ENCODE data around the gene SULT1C2. TPM values are rescaled to one million over a fixed set of nuclear protein-coding genes. Genes with fewer than 3 reads are reported as not detected.

SULT1C2 gene
- total RNA-seq, 1 donor from 2014 or later, result 0.19 TPM

GRCh38 chr2:108305901-108306300, 17.2 kb downstream of the SULT1C2 start:
- Mint-ChIP-seq H3K27me3 (ENCODE audit: low read depth) (no peaks in the 10 kb centered on the region), H3K9me3 (no peaks in the 10 kb centered on the region), H3K4me3 (no peak overlapping the region), H3K4me1 (no peaks in the 10 kb centered on the region), H3K36me3 (ENCODE audit: low read depth) (no peaks in the 10 kb centered on the region), H3K27ac (ENCODE audit: unreplicated experiment) (no peak overlapping the region)
- DNase-seq (ENCODE audit: low read depth, low spot score), result no peak
- no peak for TF ChIP-seq CTCF (conservative IDR thresholded peaks at IDR 0.05)

GRCh38 chr2:108309903-108310302, 21.2 kb downstream of the SULT1C2 start:
- TF ChIP-seq CTCF (conservative IDR thresholded peaks at IDR 0.05), result no peak
- H3K4me1 Mint-ChIP-seq, result peaks cover 1% of the 10 kb centered on the region
- no peaks in the 10 kb centered on the region for H3K36me3 Mint-ChIP-seq (ENCODE audit: low read depth)
- H3K4me3 Mint-ChIP-seq, result no peak overlapping the region
- no peaks in the 10 kb centered on the region for H3K9me3 Mint-ChIP-seq
- H3K27me3 Mint-ChIP-seq (ENCODE audit: low read depth), result no peaks in the 10 kb centered on the region
- DNase-seq (ENCODE audit: low read depth, low spot score), result no peak
- no peak overlapping the region for H3K27ac Mint-ChIP-seq (ENCODE audit: unreplicated experiment)

- Mint-ChIP-seq H3K27ac (ENCODE audit: unreplicated experiment) (no peak overlapping the region), H3K36me3 (ENCODE audit: low read depth) (no peaks in the 10 kb centered on the region), H3K27me3 (ENCODE audit: low read depth) (no peaks in the 10 kb centered on the region), H3K9me3 (no peaks in the 10 kb centered on the region), H3K4me3 (no peak overlapping the region), H3K4me1 (peaks cover 20% of the 10 kb centered on the region)
- no peak for DNase-seq (ENCODE audit: low read depth, low spot score)
- TF ChIP-seq CTCF (conservative IDR thresholded peaks at IDR 0.05), result no peak
These were observed 26.0 kb downstream of the SULT1C2 start for GRCh38 chr2:108314586-108315296.

GRCh38 chr2:108315444-108315934, 26.8 kb downstream of the SULT1C2 start:
- H3K9me3 Mint-ChIP-seq, result no peaks in the 10 kb centered on the region
- no peaks in the 10 kb centered on the region for H3K27me3 Mint-ChIP-seq (ENCODE audit: low read depth)
- no peaks in the 10 kb centered on the region for H3K36me3 Mint-ChIP-seq (ENCODE audit: low read depth)
- TF ChIP-seq CTCF (conservative IDR thresholded peaks at IDR 0.05), result no peak
- no peak overlapping the region for H3K27ac Mint-ChIP-seq (ENCODE audit: unreplicated experiment)
- H3K4me3 Mint-ChIP-seq, result no peak overlapping the region
- no peak for DNase-seq (ENCODE audit: low read depth, low spot score)
- H3K4me1 Mint-ChIP-seq, result peaks cover 20% of the 10 kb centered on the region

- DNase-seq (ENCODE audit: low read depth, low spot score), result no peak
- H3K4me3 Mint-ChIP-seq, result no peak overlapping the region
- H3K4me1 Mint-ChIP-seq, result peaks cover 20% of the 10 kb centered on the region
- H3K27me3 Mint-ChIP-seq (ENCODE audit: low read depth), result no peaks in the 10 kb centered on the region
- no peak overlapping the region for H3K27ac Mint-ChIP-seq (ENCODE audit: unreplicated experiment)
- no peaks in the 10 kb centered on the region for H3K36me3 Mint-ChIP-seq (ENCODE audit: low read depth)
- no peak for TF ChIP-seq CTCF (conservative IDR thresholded peaks at IDR 0.05)
- no peaks in the 10 kb centered on the region for H3K9me3 Mint-ChIP-seq
These were observed 27.3 kb downstream of the SULT1C2 start for GRCh38 chr2:108316033-108316432.

All from neural crest cell (in vitro differentiated cells).